IMR-90 (cell line): Measurements from ENCODE around the gene TRABD. TPM values are rescaled to one million over a fixed set of nuclear protein-coding genes. Genes with fewer than 3 reads are reported as not detected.
"Not testable (repeated sequence)": the region's sequence is repeated elsewhere in the genome, so short reads cannot be mapped to it uniquely, and the experiment has no call there.

Experiments used
- ATAC-seq: fragments of 200-7000 bp; cut with Tn5 transposase; 2 replicates; pipeline ENCODE4 v1.9.1; 2020; ENCODE audit warnings: low read depth, mild to moderate bottlenecking, moderate library complexity
- BruUV-seq: library from RNA; stranded (reverse); fragments of 400-500 nt; replicated peaks from 2 replicates; lab custom pipeline; 2021; lab: Mats Ljungman, UMichigan
- CTCF ChIA-PET: fragments of 300-600 bp; formaldehyde crosslinking; extraction: SDS; loops from one replicate; lab custom pipeline; 2021; ENCODE audit warnings: antibody characterized with exemption; lab: Yijun Ruan, JAX
- POLR2A ChIA-PET: fragments of 300-600 bp; sonication (Branson Sonifier 250); formaldehyde crosslinking; loops from one replicate; lab custom pipeline; 2022; ENCODE audit warnings: antibody characterized with exemption; ENCODE audit not compliant: unreplicated experiment; lab: Charles Lee
- DNase-seq: peaks from one replicate; pipeline ENCODE4 v3.0.0; 2013
- H2AFZ ChIP-seq: replicated peaks from 2 replicates; pipeline ENCODE3; 2013; ENCODE audit warnings: low read length, mild to moderate bottlenecking; ENCODE audit not compliant: poor library complexity
- H2AK5ac ChIP-seq: 2 replicates; pipeline ENCODE4 v1.6.1; 2013; ENCODE audit warnings: low read depth, low read length, inconsistent platforms
- H2AK9ac ChIP-seq: replicated peaks from 2 replicates; pipeline ENCODE3; 2013; ENCODE audit warnings: mild to moderate bottlenecking, low read depth, low read length, moderate library complexity; ENCODE audit not compliant: poor library complexity
- H2BK120ac ChIP-seq: 2 replicates; pipeline ENCODE4 v1.6.1; 2013; ENCODE audit warnings: low read depth, low read length, inconsistent platforms
- H2BK15ac ChIP-seq: 3 replicates; pipeline ENCODE4 v1.6.1; 2013; ENCODE audit warnings: low read depth, low read length, inconsistent platforms
- H2BK20ac ChIP-seq: 2 replicates; pipeline ENCODE4 v1.6.1; 2013; ENCODE audit warnings: low read depth, mild to moderate bottlenecking, inconsistent platforms, low read length, moderate library complexity
- H2BK5ac ChIP-seq: 2 replicates; pipeline ENCODE4 v1.6.1; 2013; ENCODE audit warnings: mild to moderate bottlenecking, low read depth, low read length, inconsistent platforms; ENCODE audit not compliant: poor library complexity, severe bottlenecking
- H3K14ac ChIP-seq: replicated peaks from 2 replicates; pipeline ENCODE4 v1.6.1; 2013; ENCODE audit warnings: low read depth, low read length, inconsistent platforms
- H3K18ac ChIP-seq: 2 replicates; pipeline ENCODE4 v1.6.1; 2013; ENCODE audit warnings: low read depth, low read length, control low read depth
- H3K23ac ChIP-seq: 2 replicates; pipeline ENCODE4 v1.6.1; 2013; ENCODE audit warnings: low read depth, low read length, inconsistent platforms
- H3K27ac ChIP-seq: 2 replicates; pipeline ENCODE4 v1.5.1; 2013; ENCODE audit warnings: mild to moderate bottlenecking, control low read depth, low read length; ENCODE audit not compliant: insufficient read depth
- H3K27me3 ChIP-seq: 2 replicates; pipeline ENCODE4 v1.6.1; 2013; ENCODE audit warnings: low read length; ENCODE audit not compliant: control insufficient read depth, insufficient read depth
- H3K36me3 ChIP-seq: 2 replicates; pipeline ENCODE4 v1.6.1; 2013; ENCODE audit warnings: low read length, mixed read lengths; ENCODE audit not compliant: control insufficient read depth, insufficient read depth
- H3K4ac ChIP-seq: 2 replicates; pipeline ENCODE4 v1.6.1; 2013; ENCODE audit warnings: low read depth, low read length, inconsistent platforms
- H3K4me1 ChIP-seq: 2 replicates; pipeline ENCODE4 v1.6.1; 2013; ENCODE audit warnings: low read length, mixed read lengths; ENCODE audit not compliant: control insufficient read depth, insufficient read depth
- H3K4me2 ChIP-seq: 2 replicates; pipeline ENCODE4 v1.6.1; 2013; ENCODE audit warnings: low read depth, mild to moderate bottlenecking, control low read depth, low read length, moderate library complexity
- H3K4me3 ChIP-seq: 2 replicates; pipeline ENCODE4 v1.5.1; 2013; ENCODE audit warnings: low read depth, mild to moderate bottlenecking, control low read depth, low read length, moderate library complexity; ENCODE audit not compliant: insufficient read depth
- H3K56ac ChIP-seq: 2 replicates; pipeline ENCODE4 v1.6.1; 2013; ENCODE audit warnings: low read length, inconsistent platforms; ENCODE audit not compliant: insufficient read depth; ENCODE audit errors: extremely low read depth
- H3K79me1 ChIP-seq, 2 experiments: 2 replicates each; pipeline ENCODE4 v1.6.1; 2013; ENCODE audit warnings: low read length in 2 of 2, inconsistent platforms in 1 of 2, low read depth in 1 of 2
- H3K9ac ChIP-seq: 2 replicates; pipeline ENCODE4 v1.6.1; 2013; ENCODE audit warnings: low read depth, low read length, control low read depth
- H3K9me1 ChIP-seq: 2 replicates; pipeline ENCODE4 v1.6.1; 2013; ENCODE audit warnings: low read length, inconsistent platforms; ENCODE audit not compliant: insufficient read depth
- H3K9me3 ChIP-seq: 2 replicates; pipeline ENCODE4 v1.6.1; 2013; ENCODE audit warnings: low read length; ENCODE audit not compliant: control insufficient read depth, insufficient read depth
- H4K20me1 ChIP-seq: 2 replicates; pipeline ENCODE4 v1.6.1; 2013; ENCODE audit warnings: low read length, inconsistent platforms; ENCODE audit not compliant: insufficient read depth
- H4K5ac ChIP-seq: 2 replicates; pipeline ENCODE4 v1.6.1; 2013; ENCODE audit warnings: mild to moderate bottlenecking, low read depth, low read length, control low read depth
- H4K8ac ChIP-seq, 2 experiments: 2 replicates each; pipeline ENCODE4 v1.6.1; 2013; ENCODE audit warnings: low read depth in 2 of 2, low read length in 2 of 2, control low read depth in 1 of 2, inconsistent platforms in 1 of 2
- H4K91ac ChIP-seq: 2 replicates; pipeline ENCODE4 v1.6.1; 2013; ENCODE audit warnings: low read depth, low read length, inconsistent platforms; ENCODE audit not compliant: insufficient read depth
- SMC3 ChIP-seq: fragments of 150-350 bp; IDR thresholded peaks from 2 replicates; pipeline ENCODE4 v1.6.1; 2016; ENCODE audit warnings: low read depth, mild to moderate bottlenecking, antibody characterized with exemption, low read length, moderate library complexity
- WGBS, 2 experiments: methylation state at CpG; one replicate each; pipeline versions ENCODE4 v1.1.5 to v1.1.7; 2013; ENCODE audit warnings: missing lambda C conversion rate in 2 of 2; ENCODE audit not compliant: insufficient read length in 1 of 2; ENCODE audit errors: extremely low coverage in 2 of 2; 5-methylcytosine and 5-hydroxymethylcytosine counted together
- dilution Hi-C: fragments of 300-500 bp; cut with HindIII; formaldehyde crosslinking; loops from one replicate; pipeline ENCODE4 v1.14.3; 2018; ENCODE audit warnings: low sequenced_read_pairs; ENCODE audit not compliant: unreplicated experiment
- in situ Hi-C: fragments of 300-500 bp; cut with MboI; formaldehyde crosslinking; loops from 3 replicates; pipeline ENCODE4 v1.14.3; 2019; ENCODE audit warnings: low sequenced_read_pairs, inconsistent platforms, mixed read lengths
- intact Hi-C: fragments of 100-400 bp; cut with micrococcal nuclease; formaldehyde crosslinking; loops from 2 replicates; pipeline ENCODE4 v1.10.0; 2022
- polyA plus RNA-seq, 3 experiments: library from polyadenylated mRNA; depleted of rRNA; stranded (reverse); fragments of >200 nt; gene quantifications; 2 replicates each; pipeline ENCODE4 v1.2.3, GENCODE V29; 2012; ENCODE audit warnings: low replicate concordance in 1 of 3
- total RNA-seq: library from RNA; depleted of rRNA; stranded (reverse); fragments of >200 nt; gene quantifications from 2 replicates; pipeline ENCODE4 v1.2.3, GENCODE V29; 2012

Gene TRABD
- total and polyA plus RNA-seq, 2 of the 4 experiments (the other 2 are of a cell fraction), result 13.4 to 42.7 TPM

- Histone ChIP-seq H2AK5ac (no peak overlapping the region), H2AFZ (no peak overlapping the region), H3K18ac (no peak overlapping the region), H2BK120ac (no peak overlapping the region), H3K36me3 (peaks cover 18% of the 10 kb centered on the region; the same call in 1 of the 2 replicates), H4K20me1 (no peaks in the 10 kb centered on the region; the same call in 1 of the 2 replicates), H4K5ac (no peak overlapping the region), H3K9me1 (peaks cover 2% of the 10 kb centered on the region; the same call in 1 of the 2 replicates), H4K8ac (no peak overlapping the region), H3K4ac (no peak overlapping the region), H3K4me2 (no peak overlapping the region), H3K79me1 (no peaks in the 10 kb centered on the region), H3K23ac (no peak overlapping the region), H4K91ac (no peak overlapping the region), H2BK5ac (no peak overlapping the region), H3K4me1 (peaks cover 7% of the 10 kb centered on the region; the same call in 1 of the 2 replicates), H2BK20ac (no peak overlapping the region), H3K14ac (no peak overlapping the region), H2BK15ac (no peak overlapping the region), H3K4me3 (no peak overlapping the region), H3K27ac (no peak overlapping the region), H3K27me3 (no peaks in the 10 kb centered on the region), H3K9me3 (peaks cover 6% of the 10 kb centered on the region), H3K56ac (no peak overlapping the region), H3K9ac (no peak overlapping the region), H2AK9ac (no peak overlapping the region)
- TF ChIP-seq SMC3, result no peak
- intact Hi-C loops, result no loop called here
- BruUV-seq, result no TSS peak
- no peak for DNase-seq
- WGBS, 2 experiments, result 100% methylated on average over 1 of the region's 5 CpGs; no CpG with 5 or more reads in 1 of the 2 experiments
- dilution Hi-C loops, result no loop called here
- in situ Hi-C loops, result no loop called here
- POLR2A ChIA-PET, result no interaction called here
- no peak for ATAC-seq
- CTCF ChIA-PET, result no interaction called here
These were observed 49.1 kb upstream of the TRABD start for GRCh38 chr22:50136581-50137015.

GRCh38 chr22:50137277-50137676, 48.4 kb upstream of the TRABD start:
- H3K4ac ChIP-seq, H2BK20ac ChIP-seq, POLR2A ChIA-PET, H2AFZ ChIP-seq, H3K4me1 ChIP-seq, H3K79me1 ChIP-seq, DNase-seq, intact Hi-C loops, H4K5ac ChIP-seq, H2BK120ac ChIP-seq, H3K27me3 ChIP-seq, in situ Hi-C loops, H3K4me3 ChIP-seq, H3K27ac ChIP-seq, H3K18ac ChIP-seq, H2AK9ac ChIP-seq, H3K14ac ChIP-seq, H2AK5ac ChIP-seq, CTCF ChIA-PET, H3K9ac ChIP-seq, H2BK15ac ChIP-seq, H4K91ac ChIP-seq, H3K9me1 ChIP-seq, dilution Hi-C loops, H4K8ac ChIP-seq, H3K56ac ChIP-seq, H4K20me1 ChIP-seq, BruUV-seq, H3K23ac ChIP-seq, H2BK5ac ChIP-seq, ATAC-seq, H3K9me3 ChIP-seq, H3K4me2 ChIP-seq: not testable (repeated sequence)
- 100% methylated on average over 5 of the region's 9 CpGs; no CpG with 5 or more reads in 1 of the 2 experiments for WGBS, 2 experiments
- H3K36me3 ChIP-seq, result peaks cover 15% of the 10 kb centered on the region; the same call in 1 of the 2 replicates
